HG03196 (cell line): Measurements from ENCODE around the gene OLFML2A.

Experiments
- ATAC-seq: cut with Tn5 transposase; IDR thresholded peaks from one replicate; pipeline ENCODE4 v1.9.1; 2021; ENCODE audit not compliant: unreplicated experiment

OLFML2A gene

DNA sequence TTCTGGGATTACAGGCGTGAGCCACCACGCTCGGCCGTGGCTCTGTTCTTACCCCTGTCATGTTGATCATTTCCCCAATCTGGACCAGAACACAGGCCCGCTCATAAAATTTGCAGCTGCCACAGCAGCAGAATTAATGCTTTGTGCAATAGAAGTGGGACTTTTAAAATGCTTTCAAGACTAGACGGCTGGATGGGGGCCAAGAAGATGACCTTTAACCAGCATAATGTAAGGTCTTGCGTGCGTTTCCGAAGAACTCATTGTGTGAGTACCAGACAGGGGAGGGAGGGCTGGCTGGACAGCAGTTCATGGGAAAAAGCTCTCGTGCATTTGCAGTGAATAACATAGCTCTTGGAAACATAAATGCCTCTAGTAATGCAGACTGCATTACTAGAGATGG lies 72.9 kb downstream of the OLFML2A start:
- ATAC-seq, result no peak

- ATAC-seq, result no peak
Observed at GRCh38 chr9:124852121-124852828, 75.3 kb downstream of the OLFML2A start.

DNA sequence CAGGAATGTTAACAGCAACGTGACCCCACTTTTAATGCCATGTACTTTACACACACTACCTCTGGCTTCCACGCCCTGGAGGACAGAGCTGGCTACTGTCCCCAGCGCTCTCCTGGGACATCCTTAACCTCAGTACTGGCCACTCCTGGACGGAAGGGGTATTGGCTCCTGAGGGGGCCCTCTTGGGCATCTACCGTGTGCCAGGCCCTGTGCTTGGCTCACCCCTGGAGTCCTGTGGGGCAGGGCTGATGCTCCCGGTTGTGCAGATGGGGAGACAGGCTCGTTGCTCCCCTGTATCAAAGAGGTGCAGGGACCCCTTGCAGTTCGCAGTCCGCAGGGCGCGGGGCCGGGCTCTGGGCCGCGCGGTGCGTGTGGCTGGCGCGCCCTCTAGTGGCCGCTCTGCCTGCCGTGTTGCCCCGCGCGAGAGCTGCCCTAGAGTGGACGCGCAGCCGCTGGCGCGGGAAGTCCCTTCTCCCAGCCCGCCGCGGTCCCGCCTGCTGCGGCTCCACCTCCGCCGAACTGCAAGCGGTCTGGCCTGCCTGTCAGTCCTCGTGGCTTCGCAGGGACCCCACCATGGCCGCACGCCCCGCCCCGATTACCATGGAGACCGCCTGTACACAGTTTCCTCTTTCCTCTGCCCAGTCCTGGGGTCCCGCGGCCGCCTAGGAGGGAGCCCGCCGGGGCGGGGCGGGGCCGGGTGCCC lies 76.0 kb downstream of the OLFML2A start, which contains the start of gene WDR38:
Gene WDR38, plus strand, starts transcription at position 632 of the 703 bp plus-strand sequence. CDS start 72 bp downstream, outside the sequence.
- peak; percentile 58 for ATAC-seq

- ATAC-seq, result no peak
Observed at GRCh38 chr9:124853605-124854143, 76.7 kb downstream of the OLFML2A start.

GRCh38 chr9:124854161-124854560 lies 77.2 kb downstream of the OLFML2A start:
- ATAC-seq, result no peak

DNA sequence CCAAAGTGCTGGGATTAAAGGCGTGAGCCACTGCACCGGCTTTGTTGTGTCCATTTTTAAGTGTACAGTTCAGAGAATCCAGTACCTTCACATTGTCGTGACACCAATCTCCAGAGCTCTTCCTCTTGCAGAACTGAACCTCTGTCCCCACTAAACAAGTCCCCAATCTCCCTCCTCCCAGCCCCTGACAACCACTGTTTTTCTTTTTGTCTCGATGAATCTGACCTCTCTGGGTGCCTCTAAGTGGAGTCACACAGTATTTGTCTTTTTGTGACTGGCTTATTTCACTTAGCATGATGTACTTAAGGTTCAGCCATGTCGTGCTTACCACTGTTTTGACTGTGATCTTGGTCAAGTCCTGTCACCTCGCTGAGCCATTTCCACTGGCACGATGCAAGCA lies 77.9 kb downstream of the OLFML2A start:
- no peak for ATAC-seq

DNA sequence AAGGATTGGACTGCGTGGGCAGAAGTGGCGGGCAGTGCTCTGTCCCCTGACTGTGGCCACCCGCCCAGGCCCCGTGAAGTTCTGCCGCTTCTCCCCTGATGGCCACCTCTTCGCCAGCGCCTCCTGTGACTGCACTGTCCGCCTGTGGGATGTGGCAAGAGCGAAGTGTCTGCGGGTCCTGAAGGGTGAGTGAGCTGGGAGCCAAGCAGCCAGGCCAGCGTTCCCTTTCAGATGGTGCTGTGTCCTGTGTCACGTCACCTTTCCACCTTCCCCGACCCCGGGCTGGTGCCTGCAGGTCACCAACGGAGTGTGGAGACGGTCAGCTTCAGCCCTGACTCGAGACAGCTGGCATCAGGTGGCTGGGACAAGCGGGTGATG lies 78.6 kb downstream of the OLFML2A start:
- ATAC-seq, result no peak

GRCh38 chr9:124855944-124856765 lies 79.2 kb downstream of the OLFML2A start:
- no peak for ATAC-seq

DNA sequence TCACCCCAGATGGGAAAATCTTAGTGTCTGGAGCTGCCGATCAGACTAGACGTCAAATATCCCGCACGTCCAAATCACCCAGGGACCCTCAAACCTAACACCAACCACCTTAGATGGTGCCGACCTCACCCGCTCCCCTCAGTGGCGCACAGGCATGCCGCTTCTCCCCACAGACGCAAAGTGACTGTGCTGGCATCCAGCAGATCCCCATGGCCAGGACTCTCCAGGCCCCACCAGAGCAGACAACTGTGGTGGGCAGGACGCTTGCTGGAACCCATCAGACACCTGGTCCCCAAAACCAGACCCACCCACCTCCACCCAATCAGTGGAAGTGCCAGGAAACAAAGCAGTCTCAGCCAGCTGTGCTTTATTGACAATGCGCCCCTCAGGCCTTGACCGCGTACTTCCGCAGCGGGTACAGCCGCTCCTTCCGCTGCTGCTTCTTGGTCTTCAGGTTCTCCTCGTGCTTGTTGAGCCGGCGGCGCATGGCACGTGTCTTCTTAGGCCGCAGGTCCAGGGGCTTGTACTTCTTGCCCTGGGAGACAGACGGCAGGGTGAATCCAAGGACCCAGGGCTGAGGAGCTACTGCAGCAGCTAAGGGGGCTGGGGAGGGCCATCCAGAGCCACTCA lies 80.7 kb downstream of the OLFML2A start:
- ATAC-seq, result no peak

DNA sequence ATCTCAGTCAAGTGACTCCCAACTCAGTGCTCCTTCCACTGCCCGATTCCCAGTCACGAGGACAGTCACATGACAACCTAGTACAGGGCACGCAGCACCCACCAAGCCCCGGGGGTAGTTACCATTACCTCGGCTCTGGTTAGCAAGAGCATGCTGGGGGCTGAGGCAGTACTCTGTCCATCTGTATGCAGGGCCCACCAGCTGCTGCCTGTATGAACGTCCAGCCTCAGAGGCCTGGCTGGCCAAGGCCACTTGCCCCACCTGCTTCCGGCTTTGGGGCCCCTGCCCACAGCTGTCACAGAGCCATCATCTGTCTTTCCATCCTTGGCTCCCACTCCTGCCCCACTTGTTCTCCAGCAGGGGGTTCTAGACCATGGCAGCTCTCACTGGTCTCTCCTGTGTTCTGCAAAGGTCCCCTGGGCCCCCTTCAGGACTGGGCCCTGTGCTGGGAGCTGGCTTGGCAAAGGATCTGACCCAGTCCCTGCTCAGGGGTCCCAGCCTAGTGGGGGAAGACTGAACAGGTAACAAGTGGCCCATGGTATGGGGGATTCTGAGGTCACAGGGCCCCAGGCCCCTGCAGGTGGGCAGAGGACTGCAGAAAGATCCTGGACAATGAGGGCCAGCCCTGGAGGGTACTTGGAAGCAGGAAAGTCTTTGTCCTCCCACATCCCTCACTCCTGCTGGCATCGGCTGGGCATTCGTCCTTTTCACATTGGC lies 81.6 kb downstream of the OLFML2A start:
- no peak for ATAC-seq

DNA sequence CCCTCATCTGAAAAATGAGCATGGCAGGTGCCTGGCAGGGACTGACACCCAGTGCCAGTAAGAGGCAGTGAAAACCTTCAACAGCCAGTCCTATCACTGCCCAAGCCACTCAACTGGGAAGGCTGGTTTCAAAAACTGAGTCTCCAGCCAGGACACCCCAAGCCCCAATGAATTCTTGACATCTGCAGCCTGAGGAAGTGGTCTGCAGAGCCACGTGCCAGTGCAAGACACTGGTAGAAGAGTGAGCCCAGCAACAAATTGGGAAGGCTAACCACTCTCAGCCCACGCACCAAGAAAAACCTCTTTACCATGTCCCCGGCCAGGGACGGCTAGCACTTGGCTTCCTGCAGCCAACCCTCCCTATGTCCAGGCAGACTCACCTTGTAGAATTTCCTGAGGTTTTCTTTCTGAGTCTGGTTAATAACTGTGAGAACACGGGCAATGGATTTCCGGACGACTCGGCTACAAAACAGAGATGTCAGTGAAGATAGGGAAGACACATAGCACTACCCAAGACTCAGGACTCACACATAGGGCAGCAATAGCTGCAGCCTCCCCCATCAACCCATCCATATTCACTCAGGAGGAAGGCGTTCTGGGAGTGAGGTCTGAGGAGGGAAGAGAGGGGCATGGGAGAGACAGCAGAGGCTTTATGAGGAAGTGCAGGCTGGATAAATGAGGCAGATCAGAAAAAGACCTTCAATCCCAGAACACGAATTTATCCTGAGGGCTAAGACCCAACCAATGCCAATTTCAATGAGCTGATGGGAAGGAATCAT lies 83.1 kb downstream of the OLFML2A start:
- ATAC-seq, result no peak

DNA sequence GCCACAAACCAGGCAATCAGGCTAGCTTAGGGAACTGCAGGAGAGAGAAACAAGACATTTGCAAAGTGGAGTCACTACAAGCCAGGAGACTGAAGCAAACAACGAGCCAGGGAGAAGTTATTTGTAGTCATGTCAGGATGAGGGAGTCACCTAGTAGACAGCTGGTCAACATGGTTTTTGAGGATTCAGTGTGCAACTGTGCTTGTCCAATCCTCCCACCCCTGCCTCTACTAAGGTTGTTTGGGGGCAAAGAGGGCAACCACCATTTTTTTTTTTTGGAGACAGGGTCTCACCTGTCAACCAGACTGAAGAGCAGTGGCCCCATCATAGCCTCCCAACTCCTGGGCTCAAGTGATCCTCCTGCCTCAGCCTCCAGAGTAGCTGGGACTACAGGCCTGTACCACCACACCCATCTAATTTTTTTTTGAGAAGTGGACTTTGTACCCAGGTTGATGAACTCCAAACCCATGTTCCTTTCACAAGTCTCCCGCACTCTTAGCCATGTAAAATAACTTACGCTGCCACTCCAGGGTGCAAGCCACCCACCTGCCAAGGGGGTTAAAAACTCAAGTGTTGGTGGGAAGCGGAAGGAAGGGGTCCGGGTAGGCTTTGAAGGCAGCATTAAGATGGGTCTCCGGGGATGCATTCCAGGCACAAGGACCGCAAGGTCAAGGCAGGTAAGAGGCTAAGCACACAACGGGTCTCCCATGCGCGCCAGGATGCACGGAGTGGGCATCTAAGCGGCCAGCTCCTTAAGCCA lies 83.8 kb downstream of the OLFML2A start:
- ATAC-seq, result no peak

GRCh38 chr9:124861342-124862229 lies 84.7 kb downstream of the OLFML2A start, which contains the start of the genes ARPC5L and RPL35:
Gene ARPC5L (plus strand): TSS chr9:124862130. CDS start chr9:124869291, 7,161 bp downstream.
Gene RPL35 (minus strand): TSS chr9:124861957. CDS start chr9:124861912, 45 bp downstream.
- peak; percentile 86 for ATAC-seq

DNA sequence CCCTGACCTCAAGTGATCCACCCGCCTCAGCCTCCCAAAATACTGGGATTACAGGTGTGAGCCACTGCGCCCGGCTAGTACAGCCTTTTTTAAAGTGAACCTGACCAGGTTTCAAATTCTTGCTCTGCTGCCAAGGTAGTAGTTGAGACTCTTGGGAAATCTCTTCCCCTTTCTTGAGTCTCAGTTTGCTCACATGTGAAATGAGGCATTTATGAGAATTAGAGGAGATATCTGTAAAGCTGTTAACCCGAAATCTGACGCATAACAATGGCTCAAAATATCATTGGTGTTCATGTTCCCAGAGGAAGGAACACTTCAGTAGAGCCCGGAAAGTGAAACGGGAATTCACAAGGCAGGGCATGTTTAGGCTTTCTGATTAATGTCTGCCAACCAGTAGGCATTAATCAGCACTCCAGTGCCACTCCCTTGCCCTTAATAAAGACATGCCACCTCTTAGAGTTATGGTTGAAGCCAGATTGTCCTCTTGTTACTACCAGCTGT lies 86.5 kb downstream of the OLFML2A start:
- no peak for ATAC-seq
